MM.1S (cell line): ENCODE results near the gene NELL1.

Experiments used
- EZH2 ChIP-seq: fragments of 300-600 bp; sonication (generic); optimal IDR thresholded peaks from 2 replicates; pipeline ENCODE3; 2017; ENCODE audit warnings: low read depth, mild to moderate bottlenecking, antibody characterized with exemption, low read length, mixed read lengths
- EZH2phosphoT487 ChIP-seq: fragments of 300-600 bp; sonication (generic); IDR thresholded peaks from 2 replicates; pipeline ENCODE4 v1.6.1; 2018; ENCODE audit warnings: antibody characterized with exemption, low read length
- TF ChIP-seq, protein P1 (sequence below): fragments of 300-600 bp; sonication (generic); IDR thresholded peaks from 2 replicates; pipeline ENCODE4 v1.5.1; 2016; ENCODE audit warnings: antibody characterized with exemption, low read length, mixed read lengths

DNA sequence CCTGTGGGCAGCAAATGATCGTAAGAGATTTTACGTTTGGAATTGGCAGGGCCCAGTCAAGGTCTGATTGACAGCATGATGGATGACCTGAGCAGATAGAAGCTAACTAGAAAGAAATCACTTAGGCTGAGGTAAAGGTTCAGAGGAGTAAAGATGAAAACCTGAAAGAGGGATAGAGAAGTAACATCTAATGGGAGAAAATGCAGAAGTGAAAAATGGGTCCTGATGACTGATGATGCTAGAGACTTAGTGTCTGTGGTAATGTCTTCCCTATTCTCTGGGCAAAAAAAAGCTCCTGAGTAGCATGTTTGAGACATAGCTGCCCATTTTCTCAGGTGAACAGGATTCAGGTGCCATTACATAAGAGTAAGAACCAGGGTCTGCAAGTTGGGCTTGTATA, 894.7 kb downstream of the NELL1 start:
- no peak for TF ChIP-seq EZH2phosphoT487
- TF ChIP-seq, protein P1, sequence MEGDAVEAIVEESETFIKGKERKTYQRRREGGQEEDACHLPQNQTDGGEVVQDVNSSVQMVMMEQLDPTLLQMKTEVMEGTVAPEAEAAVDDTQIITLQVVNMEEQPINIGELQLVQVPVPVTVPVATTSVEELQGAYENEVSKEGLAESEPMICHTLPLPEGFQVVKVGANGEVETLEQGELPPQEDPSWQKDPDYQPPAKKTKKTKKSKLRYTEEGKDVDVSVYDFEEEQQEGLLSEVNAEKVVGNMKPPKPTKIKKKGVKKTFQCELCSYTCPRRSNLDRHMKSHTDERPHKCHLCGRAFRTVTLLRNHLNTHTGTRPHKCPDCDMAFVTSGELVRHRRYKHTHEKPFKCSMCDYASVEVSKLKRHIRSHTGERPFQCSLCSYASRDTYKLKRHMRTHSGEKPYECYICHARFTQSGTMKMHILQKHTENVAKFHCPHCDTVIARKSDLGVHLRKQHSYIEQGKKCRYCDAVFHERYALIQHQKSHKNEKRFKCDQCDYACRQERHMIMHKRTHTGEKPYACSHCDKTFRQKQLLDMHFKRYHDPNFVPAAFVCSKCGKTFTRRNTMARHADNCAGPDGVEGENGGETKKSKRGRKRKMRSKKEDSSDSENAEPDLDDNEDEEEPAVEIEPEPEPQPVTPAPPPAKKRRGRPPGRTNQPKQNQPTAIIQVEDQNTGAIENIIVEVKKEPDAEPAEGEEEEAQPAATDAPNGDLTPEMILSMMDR, result no peak
- no peak for TF ChIP-seq EZH2
